Right lobe of liver (tissue), 6 donors: Measurements from ENCODE around the gene CCT3. TPM values are rescaled to one million over a fixed set of nuclear protein-coding genes. Genes with fewer than 3 reads are reported as not detected.

Experiments used
- ATAC-seq, 4 donors: fragments of 200-7000 bp; cut with Tn5 transposase; one replicate each; pipeline ENCODE4 v1.9.1; 2020; ENCODE audit warnings: mild to moderate bottlenecking in 4 of 4, moderate library complexity in 4 of 4
- DNase-seq, 3 donors: peaks; one replicate each; pipeline ENCODE4 v3.0.0-alpha.2; 2020
- H3K27ac ChIP-seq, 3 donors: fragments of 200-600 bp; one replicate each; pipeline ENCODE4 v1.8.0; 2022
- H3K27me3 ChIP-seq, 2 donors: fragments of 200-600 bp; one replicate each; pipeline ENCODE4 v1.8.0; 2022
- H3K36me3 ChIP-seq, 4 donors: fragments of 200-600 bp; sonication (generic) in 1 of 4; one replicate each; pipeline versions ENCODE4 v1.5.1 to v1.8.0; 2017 to 2022; ENCODE audit warnings: control low read depth in 1 of 4
- H3K4me1 ChIP-seq, 4 donors: fragments of 200-600 bp; sonication (generic) in 1 of 4; one replicate each; pipeline versions ENCODE4 v1.5.1 to v1.8.0; 2017 to 2022; ENCODE audit warnings: control low read depth in 1 of 4
- H3K4me3 ChIP-seq, 3 donors: fragments of 200-600 bp; one replicate each; pipeline ENCODE4 v1.8.0; 2022
- H3K9me3 ChIP-seq, 4 donors: fragments of 200-600 bp; sonication (generic) in 1 of 4; one replicate each; pipeline versions ENCODE4 v1.5.1 to v1.8.0; 2017 to 2022; ENCODE audit warnings: control low read depth in 1 of 4
- POLR2A ChIP-seq: fragments of 450-650 bp; IDR thresholded peaks from one replicate; pipeline ENCODE4 v1.6.1; 2017; ENCODE audit warnings: antibody characterized with exemption, mild to moderate bottlenecking
- WGBS: methylation state at CpG from one replicate; pipeline ENCODE4 v1.1.6; 2018; ENCODE audit warnings: low coverage, low lambda C conversion rate; ENCODE audit not compliant: insufficient coverage; ENCODE audit errors: missing lambda C conversion rate; 5-methylcytosine and 5-hydroxymethylcytosine counted together
- intact Hi-C, 2 donors: fragments of 100-400 bp; cut with DNase I; formaldehyde crosslinking; loops; one replicate each; pipeline versions ENCODE4 v1.11.2 to v1.14.1; 2022
- long read RNA-seq: library from polyadenylated mRNA; unstranded; transcript quantifications from one replicate; pipeline ENCODE4 v2.0.0, GENCODE V29; 2019
- total RNA-seq, 6 experiments: library from RNA; depleted of rRNA in 2 of 6; stranded (reverse); fragments of >200 nt in 2 of 6; fragmentation: NEBNext Ultra II Directional in 3 of 6; extraction: Animal tissue kit (Norgen Biotek cat#: 25700) in 3 of 6; gene quantifications; one replicate each; pipeline versions ENCODE4 v1.1.0 to v1.2.4, GENCODE V29; 2016 to 2023
- TF ChIP-seq, protein P1 (sequence below), 4 donors: fragments of 200-600 bp in 3 of 4; fragments of 450-650 bp in 1 of 4; IDR thresholded peaks; one replicate each; pipeline versions ENCODE4 v1.5.1 to v1.8.0; 2016 to 2022; ENCODE audit warnings: antibody characterized with exemption in 4 of 4, mild to moderate bottlenecking in 2 of 4
- donor health status: DM: no; HTN: yes; CAD: no.
- donor health status: DM: no; HTN: no; CAD: no.
- donor health status: DM: no; HTN: no; CAD: no.
- donor health status: DM: no; HTN: yes; CAD: no.
- donor health status: DM: no; HTN: yes; CAD: no.

The CCT3 gene
- total RNA-seq: 100 to 1,000 TPM in 3 of 6 experiments, 10 to 100 TPM in 3; 79.3 to 179 (median 115) TPM
- long read RNA-seq, transcript CCT3-201 (14 exons, 2,150 nt): major isoform, 52 of 64 reads
- long read RNA-seq, partial matches to known transcripts: 8 of 64 reads
- long read RNA-seq, other reads (novel, unspliced or antisense): 3 of 64 reads

DNA sequence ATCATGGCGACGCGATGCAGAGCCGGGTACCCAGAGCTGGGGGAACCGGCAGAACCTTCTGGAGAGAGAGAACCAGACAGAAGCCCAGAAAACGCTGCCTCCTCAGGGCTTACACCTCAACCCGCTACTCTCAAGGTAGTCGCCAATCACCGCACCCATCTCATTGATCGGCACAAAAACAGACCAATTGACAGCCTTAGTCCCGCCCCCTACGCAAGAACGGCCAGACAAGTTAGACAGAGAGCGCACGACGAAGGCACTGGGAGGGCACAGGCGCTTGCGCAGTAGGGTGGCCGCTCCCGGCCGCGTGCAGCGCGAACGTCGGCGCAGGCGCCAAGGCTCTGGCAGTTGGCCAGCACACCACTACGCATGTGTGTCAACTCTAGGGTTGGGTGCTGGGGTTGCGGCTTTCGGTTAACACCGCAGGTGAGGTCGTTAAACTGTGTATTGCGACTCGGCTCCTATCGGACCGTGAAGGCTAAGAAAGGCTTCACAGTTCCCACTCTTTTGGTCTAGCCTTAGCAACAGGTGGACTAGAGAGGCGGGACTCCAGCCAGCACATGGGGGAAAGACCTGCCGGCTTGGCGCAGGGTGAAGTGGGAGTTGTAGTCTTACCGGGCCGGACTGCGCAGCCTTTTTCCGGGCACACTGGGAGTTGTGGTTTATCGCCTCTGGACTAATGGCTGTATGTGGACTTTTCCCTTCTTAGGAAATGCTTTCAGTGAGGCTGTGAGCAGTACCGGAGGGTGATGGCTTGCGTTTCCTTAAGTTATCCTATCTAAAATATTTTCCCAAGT, at the start of gene CCT3, which contains the start of gene TSACC:
Gene CCT3, minus strand, starts transcription at position 113 of the 797 bp plus-strand sequence. Its CDS starts 108 bp downstream, at position 5.
Gene TSACC, plus strand, starts transcription at position 347 of the 797 bp plus-strand sequence. CDS start 1,232 bp downstream, outside the sequence.
- H3K4me1 ChIP-seq: peaks cover 0 to 15% (median 3%) of the 10 kb centered on the region in 4 donors

DNA sequence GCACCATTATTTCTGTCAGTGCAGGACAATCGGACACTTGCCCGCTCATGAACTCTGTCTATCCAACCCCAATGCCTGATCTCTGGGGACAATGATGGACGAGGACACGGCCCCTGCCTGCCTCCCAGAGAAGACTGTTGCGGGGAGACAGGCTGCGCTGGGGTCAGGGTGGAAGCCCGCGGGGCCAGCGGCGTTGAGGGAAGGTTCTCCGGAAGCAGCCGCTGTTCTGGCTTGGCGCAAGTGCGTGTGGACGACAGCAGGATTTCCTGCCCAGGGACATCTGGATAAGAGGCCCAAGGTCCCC, 49.7 kb upstream of the CCT3 start:
- Histone ChIP-seq H3K9me3 (no peaks in the 10 kb centered on the region), H3K36me3 (no peaks in the 10 kb centered on the region), H3K4me1 (no peaks in the 10 kb centered on the region), H3K27me3 (no peaks in the 10 kb centered on the region), H3K4me3 (no peak overlapping the region), H3K27ac (no peak overlapping the region)
- intact Hi-C loops: loop anchor here (5.0 to 10.0 kb wide), 3 partner anchors 54 to 227 kb away; partner anchors contain the start of gene HAPLN2 (in 1 of the 2)
- ATAC-seq (peak in 3 of 4 donors; percentile 23 to 29 (median 24)), DNase-seq (no peak)
- 3% methylated on average over 6 of the region's 15 CpGs for WGBS
- TF ChIP-seq POLR2A: no peak
- TF ChIP-seq, protein P1, sequence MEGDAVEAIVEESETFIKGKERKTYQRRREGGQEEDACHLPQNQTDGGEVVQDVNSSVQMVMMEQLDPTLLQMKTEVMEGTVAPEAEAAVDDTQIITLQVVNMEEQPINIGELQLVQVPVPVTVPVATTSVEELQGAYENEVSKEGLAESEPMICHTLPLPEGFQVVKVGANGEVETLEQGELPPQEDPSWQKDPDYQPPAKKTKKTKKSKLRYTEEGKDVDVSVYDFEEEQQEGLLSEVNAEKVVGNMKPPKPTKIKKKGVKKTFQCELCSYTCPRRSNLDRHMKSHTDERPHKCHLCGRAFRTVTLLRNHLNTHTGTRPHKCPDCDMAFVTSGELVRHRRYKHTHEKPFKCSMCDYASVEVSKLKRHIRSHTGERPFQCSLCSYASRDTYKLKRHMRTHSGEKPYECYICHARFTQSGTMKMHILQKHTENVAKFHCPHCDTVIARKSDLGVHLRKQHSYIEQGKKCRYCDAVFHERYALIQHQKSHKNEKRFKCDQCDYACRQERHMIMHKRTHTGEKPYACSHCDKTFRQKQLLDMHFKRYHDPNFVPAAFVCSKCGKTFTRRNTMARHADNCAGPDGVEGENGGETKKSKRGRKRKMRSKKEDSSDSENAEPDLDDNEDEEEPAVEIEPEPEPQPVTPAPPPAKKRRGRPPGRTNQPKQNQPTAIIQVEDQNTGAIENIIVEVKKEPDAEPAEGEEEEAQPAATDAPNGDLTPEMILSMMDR (IDR thresholded peaks at IDR 0.05): no peak

More for the DNA sequence above, at the start of gene CCT3, which contains the start of gene TSACC:
- 0% methylated on average over 26 of the region's 47 CpGs for WGBS
- TF ChIP-seq, protein P1 (IDR thresholded peaks at IDR 0.05): no peak
- TF ChIP-seq POLR2A: peak; percentile 78
- Histone ChIP-seq H3K36me3 (peaks cover 0 to 24% (median 10%) of the 10 kb centered on the region in 4 donors), H3K4me3 (peak within 1 kb of the TSS; percentile 62 to 91 (median 82)), H3K27ac (peak within 1 kb of the TSS; percentile 68 to 86 (median 70)), H3K27me3 (no peaks in the 10 kb centered on the region), H3K9me3 (no peaks in the 10 kb centered on the region)
- intact Hi-C loops: no loop called here
- ATAC-seq (peak; percentile 93 to 98 (median 96)), DNase-seq (peak; percentile 98 to 99 (median 99))

DNA sequence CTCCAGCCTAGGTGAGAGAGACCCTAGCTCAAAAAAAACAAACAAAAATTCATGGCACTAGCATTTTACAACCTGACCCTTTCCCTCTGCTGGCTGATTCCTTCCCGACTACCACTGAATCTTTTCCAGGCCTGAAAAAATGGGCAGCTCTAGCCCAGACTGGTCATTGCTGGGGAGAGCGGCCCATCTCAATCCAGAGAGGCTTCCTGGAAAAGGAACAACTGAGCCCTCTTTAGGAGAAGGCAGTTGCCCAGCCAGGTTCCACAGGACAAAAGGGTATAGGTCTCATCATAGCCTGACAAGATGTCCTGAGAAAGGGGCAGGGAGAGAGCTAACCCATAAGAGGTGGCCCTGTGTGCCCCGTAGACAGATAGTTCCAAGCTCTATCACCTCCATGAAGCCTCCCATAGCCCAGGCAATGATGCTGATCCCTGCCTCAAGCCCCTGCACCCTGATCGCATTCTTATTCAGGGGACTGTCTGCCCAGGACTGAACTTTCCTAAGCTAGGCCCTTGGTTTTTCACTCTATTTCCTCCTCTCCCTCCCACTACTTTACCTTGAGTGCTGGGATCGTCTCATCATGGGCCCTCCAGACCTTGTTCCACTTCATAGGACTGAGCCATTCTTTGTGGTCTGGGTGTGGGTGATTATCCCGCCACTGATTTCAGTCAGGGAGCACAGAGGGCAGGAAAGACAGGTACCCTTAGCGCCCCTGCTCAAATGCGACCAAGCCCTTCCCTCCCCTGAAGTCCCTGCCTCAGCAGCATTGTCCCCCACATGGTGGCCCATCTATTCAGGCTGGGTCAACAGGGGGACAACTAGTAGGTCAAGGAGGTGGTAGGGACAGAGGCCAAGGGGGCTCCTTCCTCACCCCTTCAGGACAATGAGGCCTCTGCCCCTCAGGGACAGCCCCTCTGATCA, 49.1 kb upstream of the CCT3 start:
- H3K4me1 ChIP-seq: no peaks in the 10 kb centered on the region
- intact Hi-C loops: loop anchor here (5.0 to 10.0 kb wide), 3 partner anchors 55 to 228 kb away; partner anchors contain the start of gene HAPLN2 (in 1 of the 2)

More for the DNA sequence above, 49.1 kb upstream of the CCT3 start:
- WGBS: 70% methylated on average over 5 of the region's 8 CpGs
- no peak overlapping the region for H3K4me3 ChIP-seq
- H3K27ac ChIP-seq: no peak overlapping the region
- no peaks in the 10 kb centered on the region for H3K27me3 ChIP-seq
- DNase-seq (no peak), ATAC-seq (no peak)
- H3K9me3 ChIP-seq: no peaks in the 10 kb centered on the region
- TF ChIP-seq POLR2A: no peak
- TF ChIP-seq, protein P1 (IDR thresholded peaks at IDR 0.05): no peak
- H3K36me3 ChIP-seq: no peaks in the 10 kb centered on the region
